ENCODE measurements around the gene PYGB.

Gene PYGB

GRCh38 chr20:25338112-25339023 is 90.5 kb downstream of the PYGB start:
- no peak for DNase-seq (ENCODE audit: low read depth)

GRCh38 chr20:25339608-25340007 is 91.7 kb downstream of the PYGB start:
- DNase-seq (ENCODE audit: low read depth) = no peak

- DNase-seq (ENCODE audit: low read depth) = no peak
These were observed 92.5 kb downstream of the PYGB start for GRCh38 chr20:25340380-25340779.

GRCh38 chr20:25341716-25342680 is 94.1 kb downstream of the PYGB start:
- DNase-seq (ENCODE audit: low read depth) = no peak

- no peak for DNase-seq (ENCODE audit: low read depth)
These were observed 96.7 kb downstream of the PYGB start for GRCh38 chr20:25344634-25345033.

- no peak for DNase-seq (ENCODE audit: low read depth)
These were observed 97.8 kb downstream of the PYGB start for GRCh38 chr20:25345721-25346120.

GRCh38 chr20:25346349-25346748 is 98.5 kb downstream of the PYGB start:
- no peak for DNase-seq (ENCODE audit: low read depth)
